ENCODE results near the gene TIMM23B. TPM values are rescaled to one million over a fixed set of nuclear protein-coding genes. Genes with fewer than 3 reads are reported as not detected.
"Not testable (repeated sequence)": the region's sequence is repeated elsewhere in the genome, so short reads cannot be mapped to it uniquely, and the experiment has no call there.

The TIMM23B gene
- polyA plus RNA-seq, 3 donors, result 6.6 to 15.6 (median 6.6) TPM

- DNase-seq; H2AFZ ChIP-seq (ENCODE audit: insufficient read depth, low read depth, low read length, poor library complexity, severe bottlenecking); H4K20me1 ChIP-seq (ENCODE audit: insufficient read depth, low read length); H3K27me3 Mint-ChIP-seq (ENCODE audit: low read depth in 3 of 3); H3K36me3 ChIP-seq (replicated peaks in 1 of 2; ENCODE audit: control insufficient read depth in 1 of 2, insufficient read depth in 2 of 2, low read length in 2 of 2); H3K79me2 ChIP-seq (ENCODE audit: insufficient read depth, low read length); H3K27ac ChIP-seq (ENCODE audit: low read depth in 1 of 2, low read length in 2 of 2); H3K27me3 ChIP-seq (ENCODE audit: control insufficient read depth in 2 of 2, insufficient read depth in 2 of 2, low read length in 2 of 2); H3K4me1 ChIP-seq (ENCODE audit: control insufficient read depth in 1 of 2, insufficient read depth in 2 of 2, low read length in 2 of 2); H3K4me2 ChIP-seq (replicated peaks; ENCODE audit: extremely low read depth, low read length, poor library complexity, severe bottlenecking); H3K9me3 Mint-ChIP-seq; intact Hi-C loops (cut with micrococcal nuclease); H3K4me3 Mint-ChIP-seq; H3K9ac ChIP-seq (ENCODE audit: insufficient read depth, low read length, poor library complexity, severe bottlenecking); H3K9me3 ChIP-seq (replicated peaks in 1 of 2; ENCODE audit: control insufficient read depth in 1 of 2, insufficient read depth in 1 of 2, low read length in 2 of 2); H3K4me1 Mint-ChIP-seq; H3K4me3 ChIP-seq (replicated peaks in 1 of 3; ENCODE audit: low read depth in 2 of 3, low read length in 3 of 3); H3K27ac Mint-ChIP-seq: not testable (repeated sequence)
- H3K36me3 Mint-ChIP-seq, result peaks cover 15 to 23% of the 10 kb centered on the region in 2 donors
- WGBS (ENCODE audit: insufficient coverage), result no CpG with 5 or more reads among the region's 5 CpGs
Measured at GRCh38 chr10:49995321-49995720, 53.5 kb downstream of the TIMM23B start.

- not testable (repeated sequence) for H3K4me3 Mint-ChIP-seq
Measured at GRCh38 chr10:50014024-50014423, 72.2 kb downstream of the TIMM23B start.

GRCh38 chr10:50015596-50016220 lies 73.9 kb downstream of the TIMM23B start:
- H3K4me1 ChIP-seq (ENCODE audit: control insufficient read depth in 1 of 2, insufficient read depth in 2 of 2, low read length in 2 of 2); H3K9me3 Mint-ChIP-seq; intact Hi-C loops (cut with micrococcal nuclease); H3K36me3 ChIP-seq (replicated peaks in 1 of 2; ENCODE audit: control insufficient read depth in 1 of 2, insufficient read depth in 2 of 2, low read length in 2 of 2); H4K20me1 ChIP-seq (ENCODE audit: insufficient read depth, low read length); H3K4me3 Mint-ChIP-seq; H3K9me3 ChIP-seq (replicated peaks in 1 of 2; ENCODE audit: control insufficient read depth in 1 of 2, insufficient read depth in 1 of 2, low read length in 2 of 2); H3K36me3 Mint-ChIP-seq; H3K27me3 Mint-ChIP-seq (ENCODE audit: low read depth in 3 of 3); H3K27me3 ChIP-seq (ENCODE audit: control insufficient read depth in 2 of 2, insufficient read depth in 2 of 2, low read length in 2 of 2); H3K4me1 Mint-ChIP-seq; H3K9ac ChIP-seq (ENCODE audit: insufficient read depth, low read length, poor library complexity, severe bottlenecking); H3K4me2 ChIP-seq (replicated peaks; ENCODE audit: extremely low read depth, low read length, poor library complexity, severe bottlenecking); H2AFZ ChIP-seq (ENCODE audit: insufficient read depth, low read depth, low read length, poor library complexity, severe bottlenecking); H3K27ac ChIP-seq (ENCODE audit: low read depth in 1 of 2, low read length in 2 of 2); DNase-seq; H3K79me2 ChIP-seq (ENCODE audit: insufficient read depth, low read length); H3K4me3 ChIP-seq (replicated peaks in 1 of 3; ENCODE audit: low read depth in 2 of 3, low read length in 3 of 3): not testable (repeated sequence)
- 58% methylated on average over 2 of the region's 9 CpGs for WGBS (ENCODE audit: insufficient coverage)
- H3K27ac Mint-ChIP-seq, result peak overlapping the region in 1 of 7 donors; percentile 24

More at GRCh38 chr10:50014024-50014423, 72.2 kb downstream of the TIMM23B start:
- H2AFZ ChIP-seq (ENCODE audit: insufficient read depth, low read depth, low read length, poor library complexity, severe bottlenecking); H3K36me3 ChIP-seq (replicated peaks in 1 of 2; ENCODE audit: control insufficient read depth in 1 of 2, insufficient read depth in 2 of 2, low read length in 2 of 2); H3K79me2 ChIP-seq (ENCODE audit: insufficient read depth, low read length); H3K27me3 Mint-ChIP-seq (ENCODE audit: low read depth in 3 of 3); H3K27ac ChIP-seq (ENCODE audit: low read depth in 1 of 2, low read length in 2 of 2); H4K20me1 ChIP-seq (ENCODE audit: insufficient read depth, low read length); intact Hi-C loops (cut with micrococcal nuclease); H3K4me1 Mint-ChIP-seq; H3K4me2 ChIP-seq (replicated peaks; ENCODE audit: extremely low read depth, low read length, poor library complexity, severe bottlenecking); H3K36me3 Mint-ChIP-seq; H3K27me3 ChIP-seq (ENCODE audit: control insufficient read depth in 2 of 2, insufficient read depth in 2 of 2, low read length in 2 of 2); H3K4me1 ChIP-seq (ENCODE audit: control insufficient read depth in 1 of 2, insufficient read depth in 2 of 2, low read length in 2 of 2); H3K4me3 ChIP-seq (replicated peaks in 1 of 3; ENCODE audit: low read depth in 2 of 3, low read length in 3 of 3); H3K9ac ChIP-seq (ENCODE audit: insufficient read depth, low read length, poor library complexity, severe bottlenecking); H3K9me3 Mint-ChIP-seq; H3K9me3 ChIP-seq (replicated peaks in 1 of 2; ENCODE audit: control insufficient read depth in 1 of 2, insufficient read depth in 1 of 2, low read length in 2 of 2); H3K27ac Mint-ChIP-seq: not testable (repeated sequence)
- WGBS (ENCODE audit: insufficient coverage), result no CpG with 5 or more reads among the region's 7 CpGs
- DNase-seq, result peak; percentile 36 to 50 (median 48)

- H3K27ac ChIP-seq (ENCODE audit: low read depth in 1 of 2, low read length in 2 of 2); H3K4me3 Mint-ChIP-seq; H3K79me2 ChIP-seq (ENCODE audit: insufficient read depth, low read length); H3K27me3 ChIP-seq (ENCODE audit: control insufficient read depth in 2 of 2, insufficient read depth in 2 of 2, low read length in 2 of 2); DNase-seq; H3K9ac ChIP-seq (ENCODE audit: insufficient read depth, low read length, poor library complexity, severe bottlenecking); H3K9me3 ChIP-seq (replicated peaks in 1 of 2; ENCODE audit: control insufficient read depth in 1 of 2, insufficient read depth in 1 of 2, low read length in 2 of 2); H3K4me1 ChIP-seq (ENCODE audit: control insufficient read depth in 1 of 2, insufficient read depth in 2 of 2, low read length in 2 of 2); H2AFZ ChIP-seq (ENCODE audit: insufficient read depth, low read depth, low read length, poor library complexity, severe bottlenecking); H3K4me1 Mint-ChIP-seq; H3K4me2 ChIP-seq (replicated peaks; ENCODE audit: extremely low read depth, low read length, poor library complexity, severe bottlenecking); H3K27me3 Mint-ChIP-seq (ENCODE audit: low read depth in 3 of 3); H3K36me3 Mint-ChIP-seq; H3K36me3 ChIP-seq (replicated peaks in 1 of 2; ENCODE audit: control insufficient read depth in 1 of 2, insufficient read depth in 2 of 2, low read length in 2 of 2); intact Hi-C loops (cut with micrococcal nuclease); H3K4me3 ChIP-seq (replicated peaks in 1 of 3; ENCODE audit: low read depth in 2 of 3, low read length in 3 of 3); H4K20me1 ChIP-seq (ENCODE audit: insufficient read depth, low read length); H3K27ac Mint-ChIP-seq; H3K9me3 Mint-ChIP-seq: not testable (repeated sequence)
- no CpG with 5 or more reads among the region's 5 CpGs for WGBS (ENCODE audit: insufficient coverage)
Measured at GRCh38 chr10:50016926-50017325, 75.1 kb downstream of the TIMM23B start.
